ENCODE measurements around the gene SPECC1.
"Not testable (repeated sequence)": the region's sequence is repeated elsewhere in the genome, so short reads cannot be mapped to it uniquely, and the experiment has no call there.

Gene SPECC1

GRCh38 chr17:20187049-20187448 is 177.9 kb downstream of the SPECC1 start:
- no peak overlapping the region for H3K27ac Mint-ChIP-seq
- H3K4me3 Mint-ChIP-seq = no peak overlapping the region
- TF ChIP-seq, protein P1, sequence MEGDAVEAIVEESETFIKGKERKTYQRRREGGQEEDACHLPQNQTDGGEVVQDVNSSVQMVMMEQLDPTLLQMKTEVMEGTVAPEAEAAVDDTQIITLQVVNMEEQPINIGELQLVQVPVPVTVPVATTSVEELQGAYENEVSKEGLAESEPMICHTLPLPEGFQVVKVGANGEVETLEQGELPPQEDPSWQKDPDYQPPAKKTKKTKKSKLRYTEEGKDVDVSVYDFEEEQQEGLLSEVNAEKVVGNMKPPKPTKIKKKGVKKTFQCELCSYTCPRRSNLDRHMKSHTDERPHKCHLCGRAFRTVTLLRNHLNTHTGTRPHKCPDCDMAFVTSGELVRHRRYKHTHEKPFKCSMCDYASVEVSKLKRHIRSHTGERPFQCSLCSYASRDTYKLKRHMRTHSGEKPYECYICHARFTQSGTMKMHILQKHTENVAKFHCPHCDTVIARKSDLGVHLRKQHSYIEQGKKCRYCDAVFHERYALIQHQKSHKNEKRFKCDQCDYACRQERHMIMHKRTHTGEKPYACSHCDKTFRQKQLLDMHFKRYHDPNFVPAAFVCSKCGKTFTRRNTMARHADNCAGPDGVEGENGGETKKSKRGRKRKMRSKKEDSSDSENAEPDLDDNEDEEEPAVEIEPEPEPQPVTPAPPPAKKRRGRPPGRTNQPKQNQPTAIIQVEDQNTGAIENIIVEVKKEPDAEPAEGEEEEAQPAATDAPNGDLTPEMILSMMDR (IDR thresholded peaks at IDR 0.05) = no peak
- H3K9me3 Mint-ChIP-seq = no peaks in the 10 kb centered on the region
- DNase-seq = no peak
- no peaks in the 10 kb centered on the region for H3K27me3 Mint-ChIP-seq (ENCODE audit: low read depth, poor library complexity)
- H3K36me3 Mint-ChIP-seq (ENCODE audit: low read depth) = no peaks in the 10 kb centered on the region
- H3K4me1 Mint-ChIP-seq = peaks cover 20% of the 10 kb centered on the region

DNA sequence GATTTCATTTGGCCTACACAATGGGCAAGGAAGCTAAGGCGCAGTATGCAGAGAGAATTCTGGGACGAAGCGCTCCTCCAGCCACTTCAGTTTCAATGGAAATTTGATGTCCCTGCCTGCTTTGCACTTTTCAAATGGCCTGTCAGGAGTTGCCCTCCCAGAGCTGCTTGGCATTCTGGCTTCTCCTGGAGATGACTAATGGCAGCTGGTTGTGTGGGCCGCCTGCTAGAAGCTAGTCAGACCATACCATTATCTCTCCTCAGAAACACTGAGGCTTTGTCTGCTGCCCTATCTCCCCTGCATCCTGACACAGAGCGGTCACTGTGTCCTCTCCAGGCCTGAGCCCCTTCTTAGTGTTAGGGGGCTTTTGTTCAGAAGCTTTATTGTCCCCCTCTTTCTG is 180.1 kb downstream of the SPECC1 start:
- peaks cover 20% of the 10 kb centered on the region for H3K4me1 Mint-ChIP-seq
- H3K9me3 Mint-ChIP-seq = peaks cover 10% of the 10 kb centered on the region
- peak overlapping the region; percentile 55 for H3K27ac Mint-ChIP-seq

DNA sequence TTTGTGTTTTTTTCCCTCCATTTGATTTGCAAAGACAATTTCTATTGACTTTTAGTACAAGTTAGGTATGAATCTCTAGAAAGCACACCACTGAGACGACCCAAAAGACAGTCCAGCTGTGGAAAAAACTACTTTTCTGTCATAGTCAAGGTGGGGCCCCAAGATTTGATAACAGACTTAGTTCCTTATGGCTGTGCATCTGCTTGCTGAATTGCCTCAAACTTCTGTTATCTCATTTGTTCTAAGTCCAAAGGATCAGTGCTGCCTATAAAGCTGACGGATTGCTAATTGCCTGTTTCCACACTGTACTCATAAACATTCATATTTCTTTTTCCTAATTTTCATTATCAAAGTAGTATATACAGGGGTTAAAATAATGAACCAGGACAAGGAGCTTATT is 180.8 kb downstream of the SPECC1 start:
- TF ChIP-seq, protein P1 (IDR thresholded peaks at IDR 0.05) = no peak
- H3K4me3 Mint-ChIP-seq = no peak overlapping the region
- DNase-seq = no peak
- H3K27ac Mint-ChIP-seq = peak overlapping the region; percentile 55
- peaks cover 12% of the 10 kb centered on the region for H3K36me3 Mint-ChIP-seq (ENCODE audit: low read depth)
- H3K27me3 Mint-ChIP-seq (ENCODE audit: low read depth, poor library complexity) = no peaks in the 10 kb centered on the region
- peaks cover 20% of the 10 kb centered on the region for H3K4me1 Mint-ChIP-seq
- H3K9me3 Mint-ChIP-seq = peaks cover 15% of the 10 kb centered on the region

More for the DNA sequence above, 180.1 kb downstream of the SPECC1 start:
- Mint-ChIP-seq H3K36me3 (ENCODE audit: low read depth) (peaks cover 7% of the 10 kb centered on the region), H3K27me3 (ENCODE audit: low read depth, poor library complexity) (no peaks in the 10 kb centered on the region), H3K4me3 (no peak overlapping the region)
- TF ChIP-seq, protein P1 (IDR thresholded peaks at IDR 0.05) = no peak
- DNase-seq = no peak

DNA sequence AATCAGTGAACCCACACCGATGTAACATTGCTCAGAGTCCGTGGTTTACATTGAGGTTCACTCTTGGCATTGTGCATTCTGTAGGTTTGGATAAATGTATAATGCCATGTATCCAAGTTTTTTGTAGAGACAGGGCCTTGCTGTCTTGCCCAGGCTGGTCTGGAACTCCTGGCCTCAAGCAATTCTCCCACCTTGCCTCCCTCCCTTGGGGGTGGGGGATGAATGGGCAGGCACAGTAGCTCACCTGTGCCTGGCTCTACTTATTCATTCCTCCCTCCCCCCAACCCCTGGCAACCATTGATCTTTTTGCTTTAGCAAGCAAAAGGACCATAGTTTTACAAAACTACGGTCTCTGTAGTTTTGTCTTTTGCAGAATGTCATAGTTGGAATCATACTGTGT is 181.4 kb downstream of the SPECC1 start:
- TF ChIP-seq, protein P1 (IDR thresholded peaks at IDR 0.05) = no peak
- peaks cover 20% of the 10 kb centered on the region for H3K4me1 Mint-ChIP-seq
- H3K27me3 Mint-ChIP-seq (ENCODE audit: low read depth, poor library complexity) = no peaks in the 10 kb centered on the region
- H3K4me3 Mint-ChIP-seq = no peak overlapping the region
- no peak for DNase-seq
- H3K9me3 Mint-ChIP-seq = peaks cover 18% of the 10 kb centered on the region
- H3K36me3 Mint-ChIP-seq (ENCODE audit: low read depth) = peaks cover 14% of the 10 kb centered on the region
- no peak overlapping the region for H3K27ac Mint-ChIP-seq

DNA sequence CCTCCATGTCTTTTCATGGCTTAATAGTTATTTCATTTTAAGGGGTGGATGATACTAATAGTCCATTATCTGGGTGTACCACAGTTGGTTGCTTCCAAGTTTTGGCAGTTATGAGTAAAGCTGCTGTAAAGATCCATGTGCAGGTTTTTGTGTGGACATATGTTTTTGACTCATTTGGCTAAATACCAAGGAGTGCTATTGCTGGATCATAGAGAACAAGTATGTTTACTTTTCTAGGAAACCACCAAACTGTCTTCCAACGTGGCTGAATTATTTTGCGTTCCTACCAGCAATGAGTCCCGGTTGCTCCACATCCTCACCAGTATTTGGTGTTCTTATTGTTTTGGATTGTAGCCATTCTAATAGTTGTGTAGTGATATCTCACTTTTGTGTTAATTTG is 181.9 kb downstream of the SPECC1 start:
- Mint-ChIP-seq H3K36me3 (ENCODE audit: low read depth) (peaks cover 17% of the 10 kb centered on the region), H3K9me3 (peaks cover 23% of the 10 kb centered on the region), H3K27me3 (ENCODE audit: low read depth, poor library complexity) (no peaks in the 10 kb centered on the region), H3K4me3 (no peak overlapping the region), H3K4me1 (peaks cover 20% of the 10 kb centered on the region), H3K27ac (no peak overlapping the region)
- TF ChIP-seq, protein P1 (IDR thresholded peaks at IDR 0.05) = no peak
- no peak for DNase-seq

DNA sequence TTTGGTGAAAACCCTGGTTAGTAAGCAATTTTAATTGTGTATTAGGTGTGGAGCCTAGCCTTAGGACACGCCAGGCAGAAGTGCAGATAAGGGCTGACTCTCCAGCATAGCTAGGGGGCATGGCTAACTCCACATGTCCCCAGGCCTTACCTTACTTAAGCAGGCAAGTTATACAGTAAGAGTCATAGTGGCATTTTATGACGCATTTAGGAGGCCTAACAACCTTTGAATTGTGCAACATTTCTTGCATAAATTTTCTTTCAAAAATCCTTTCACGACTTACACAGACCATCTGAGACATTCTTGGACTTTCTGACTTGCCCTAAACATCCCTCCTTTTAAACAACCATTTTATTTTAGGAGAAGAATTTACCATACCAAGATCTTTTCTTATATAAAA is 187.1 kb downstream of the SPECC1 start:
- H3K4me3 Mint-ChIP-seq; H3K27ac Mint-ChIP-seq; H3K4me1 Mint-ChIP-seq; H3K27me3 Mint-ChIP-seq (ENCODE audit: low read depth, poor library complexity); DNase-seq: not testable (repeated sequence)
- Mint-ChIP-seq H3K36me3 (ENCODE audit: low read depth) (peaks cover 40% of the 10 kb centered on the region), H3K9me3 (peaks cover 59% of the 10 kb centered on the region)

Data from nephron progenitor cell (in vitro differentiated cells).